MM.1S (cell line): ENCODE data around the gene ARHGAP44.

Experiments used
- EZH2 ChIP-seq: fragments of 300-600 bp; sonication (generic); optimal IDR thresholded peaks from 2 replicates; pipeline ENCODE3; 2017; ENCODE audit warnings: low read depth, mild to moderate bottlenecking, antibody characterized with exemption, low read length, mixed read lengths
- TF ChIP-seq, protein P1 (sequence below): fragments of 300-600 bp; sonication (generic); IDR thresholded peaks from 2 replicates; pipeline ENCODE4 v1.5.1; 2016; ENCODE audit warnings: antibody characterized with exemption, low read length, mixed read lengths

DNA sequence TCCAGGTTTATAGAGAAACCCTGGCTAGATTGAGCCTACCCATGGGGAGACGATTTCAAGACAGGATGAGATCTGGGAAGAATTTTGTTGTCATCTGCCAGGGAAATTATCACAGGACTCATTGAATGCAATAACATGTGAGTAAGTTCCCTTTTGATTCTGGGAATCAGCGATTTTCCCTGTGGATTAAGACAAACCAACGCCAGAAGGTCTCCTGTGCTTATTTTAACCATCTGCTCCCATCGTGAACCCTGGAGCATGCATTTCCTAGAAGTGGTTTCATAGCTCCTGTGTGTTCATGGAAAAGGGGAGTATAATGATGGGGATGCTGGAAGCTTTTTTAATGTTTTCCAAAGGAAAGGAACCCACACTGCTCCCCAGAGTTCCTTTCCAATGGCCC is 21.0 kb upstream of the ARHGAP44 start:
- TF ChIP-seq, protein P1, sequence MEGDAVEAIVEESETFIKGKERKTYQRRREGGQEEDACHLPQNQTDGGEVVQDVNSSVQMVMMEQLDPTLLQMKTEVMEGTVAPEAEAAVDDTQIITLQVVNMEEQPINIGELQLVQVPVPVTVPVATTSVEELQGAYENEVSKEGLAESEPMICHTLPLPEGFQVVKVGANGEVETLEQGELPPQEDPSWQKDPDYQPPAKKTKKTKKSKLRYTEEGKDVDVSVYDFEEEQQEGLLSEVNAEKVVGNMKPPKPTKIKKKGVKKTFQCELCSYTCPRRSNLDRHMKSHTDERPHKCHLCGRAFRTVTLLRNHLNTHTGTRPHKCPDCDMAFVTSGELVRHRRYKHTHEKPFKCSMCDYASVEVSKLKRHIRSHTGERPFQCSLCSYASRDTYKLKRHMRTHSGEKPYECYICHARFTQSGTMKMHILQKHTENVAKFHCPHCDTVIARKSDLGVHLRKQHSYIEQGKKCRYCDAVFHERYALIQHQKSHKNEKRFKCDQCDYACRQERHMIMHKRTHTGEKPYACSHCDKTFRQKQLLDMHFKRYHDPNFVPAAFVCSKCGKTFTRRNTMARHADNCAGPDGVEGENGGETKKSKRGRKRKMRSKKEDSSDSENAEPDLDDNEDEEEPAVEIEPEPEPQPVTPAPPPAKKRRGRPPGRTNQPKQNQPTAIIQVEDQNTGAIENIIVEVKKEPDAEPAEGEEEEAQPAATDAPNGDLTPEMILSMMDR = no peak
- TF ChIP-seq EZH2 = no peak
